C4-2B (cell line): ENCODE data around the gene SLC46A1.

Experiments
- CTCF ChIP-seq: fragments of 450-650 bp; conservative IDR thresholded peaks from 2 replicates; pipeline ENCODE4 v1.5.1; 2017; ENCODE audit warnings: mild to moderate bottlenecking
- ZFX ChIP-seq: fragments of 450-650 bp; IDR thresholded peaks from 2 replicates; pipeline ENCODE4 v1.6.1; 2017

GRCh38 chr17:28371245-28372202 is 34.5 kb downstream of the SLC46A1 start, which contains the start of gene SARM1:
- no peak for TF ChIP-seq ZFX
- TF ChIP-seq CTCF: no peak
